IPS-20b (cell line): ENCODE data around the gene PLCB2.

Source experiments
- H3K27ac ChIP-seq: one replicate; pipeline ENCODE4 v1.5.1; 2013; ENCODE audit warnings: low read length
- H3K27me3 ChIP-seq: 2 replicates; pipeline ENCODE4 v1.6.1; 2013; ENCODE audit warnings: mild to moderate bottlenecking, low read length, inconsistent platforms; ENCODE audit not compliant: insufficient read depth
- H3K36me3 ChIP-seq: 2 replicates; pipeline ENCODE4 v1.6.1; 2013; ENCODE audit warnings: low read depth, mild to moderate bottlenecking, inconsistent platforms, low read length, moderate library complexity; ENCODE audit not compliant: insufficient read depth
- H3K4me1 ChIP-seq: 2 replicates; pipeline ENCODE4 v1.6.1; 2013; ENCODE audit warnings: mild to moderate bottlenecking, control low read depth, inconsistent platforms, low read length, moderate library complexity; ENCODE audit not compliant: insufficient read depth
- H3K4me3 ChIP-seq: 2 replicates; pipeline ENCODE4 v1.5.1; 2013; ENCODE audit warnings: mild to moderate bottlenecking, low read length, inconsistent platforms
- H3K9ac ChIP-seq: 2 replicates; pipeline ENCODE4 v1.6.1; 2013; ENCODE audit warnings: low read depth, mild to moderate bottlenecking, inconsistent platforms, low read length, moderate library complexity
- H3K9me3 ChIP-seq: 2 replicates; pipeline ENCODE4 v1.6.1; 2013; ENCODE audit warnings: mild to moderate bottlenecking, low read depth, low read length, inconsistent platforms; ENCODE audit not compliant: insufficient read depth

PLCB2 gene

GRCh38 chr15:40345867-40346578, 38.3 kb upstream of the PLCB2 start:
- Histone ChIP-seq H3K27me3 (no peaks in the 10 kb centered on the region), H3K4me1 (no peaks in the 10 kb centered on the region), H3K36me3 (no peaks in the 10 kb centered on the region), H3K4me3 (no peak overlapping the region), H3K9me3 (no peaks in the 10 kb centered on the region), H3K9ac (no peak overlapping the region), H3K27ac (no peak overlapping the region)

- Histone ChIP-seq H3K9me3 (no peaks in the 10 kb centered on the region), H3K4me3 (no peak overlapping the region), H3K27ac (no peak overlapping the region), H3K36me3 (no peaks in the 10 kb centered on the region), H3K4me1 (peaks cover 3% of the 10 kb centered on the region; the same call in 1 of the 2 replicates), H3K9ac (no peak overlapping the region), H3K27me3 (no peaks in the 10 kb centered on the region)
Measured at GRCh38 chr15:40345225-40345866, 37.6 kb upstream of the PLCB2 start.

DNA sequence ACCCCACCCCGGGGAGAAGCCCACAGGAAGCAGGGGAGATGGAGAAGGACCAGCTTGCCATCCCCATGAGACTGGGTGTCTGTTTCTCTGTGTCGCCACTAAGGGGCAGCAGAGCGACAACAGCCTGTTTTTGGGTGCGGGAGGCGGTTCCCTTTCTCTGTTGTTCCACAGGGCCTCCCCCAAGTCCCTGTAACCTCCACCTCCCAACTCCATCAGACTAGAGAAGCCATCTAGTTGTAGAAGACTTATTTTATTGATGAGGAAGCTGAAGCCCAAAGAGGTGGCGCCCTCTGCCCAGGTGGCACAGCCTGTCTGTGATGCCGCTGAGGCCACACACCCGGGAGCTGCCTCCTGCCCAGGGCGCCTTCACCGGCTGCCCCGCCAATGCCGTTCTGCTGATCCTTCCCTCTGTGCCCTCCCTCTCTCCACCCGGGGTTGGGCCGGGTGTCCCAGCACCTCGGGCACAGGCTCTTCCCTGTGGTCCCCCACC, 36.9 kb upstream of the PLCB2 start:
- no peak overlapping the region for H3K4me3 ChIP-seq
- H3K9me3 ChIP-seq = no peaks in the 10 kb centered on the region
- H3K4me1 ChIP-seq = peaks cover 4% of the 10 kb centered on the region; the same call in 1 of the 2 replicates
- no peak overlapping the region for H3K27ac ChIP-seq
- H3K9ac ChIP-seq = no peak overlapping the region
- H3K27me3 ChIP-seq = no peaks in the 10 kb centered on the region
- H3K36me3 ChIP-seq = no peaks in the 10 kb centered on the region

GRCh38 chr15:40344217-40344616, 36.5 kb upstream of the PLCB2 start:
- no peaks in the 10 kb centered on the region for H3K9me3 ChIP-seq
- H3K27me3 ChIP-seq = no peaks in the 10 kb centered on the region
- no peaks in the 10 kb centered on the region for H3K36me3 ChIP-seq
- peaks cover 4% of the 10 kb centered on the region; the same call in 1 of the 2 replicates for H3K4me1 ChIP-seq
- no peak overlapping the region for H3K4me3 ChIP-seq
- no peak overlapping the region for H3K9ac ChIP-seq
- no peak overlapping the region for H3K27ac ChIP-seq

DNA sequence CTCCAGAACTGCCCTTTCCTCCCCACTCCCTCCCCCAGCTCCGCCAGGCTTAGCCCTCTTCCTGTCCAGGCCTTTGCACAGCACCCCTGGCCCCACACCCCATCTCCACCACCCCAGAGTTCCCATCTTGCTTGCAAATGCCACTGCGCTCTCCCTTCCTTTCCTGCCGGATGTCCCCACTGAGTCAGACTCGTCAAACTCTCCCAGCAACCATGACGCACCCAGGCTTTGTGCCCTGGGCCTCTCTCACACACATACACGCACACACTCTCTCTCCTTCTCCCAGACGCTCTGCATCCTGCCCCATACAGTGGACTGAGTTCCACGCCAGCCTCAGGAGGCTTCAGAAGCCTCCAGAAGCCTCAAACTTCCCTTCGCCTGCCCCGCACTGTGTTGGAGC, 35.8 kb upstream of the PLCB2 start:
- Histone ChIP-seq H3K27me3 (no peaks in the 10 kb centered on the region), H3K9me3 (no peaks in the 10 kb centered on the region), H3K4me1 (peaks cover 4% of the 10 kb centered on the region; the same call in 1 of the 2 replicates), H3K27ac (no peak overlapping the region), H3K9ac (no peak overlapping the region), H3K36me3 (no peaks in the 10 kb centered on the region), H3K4me3 (no peak overlapping the region)

GRCh38 chr15:40342416-40343320, 34.9 kb upstream of the PLCB2 start:
- peaks cover 7% of the 10 kb centered on the region; the same call in 1 of the 2 replicates for H3K4me1 ChIP-seq
- H3K27me3 ChIP-seq = peaks cover under 1% of the 10 kb centered on the region; the same call in 1 of the 2 replicates
- no peaks in the 10 kb centered on the region for H3K36me3 ChIP-seq
- H3K9ac ChIP-seq = no peak overlapping the region
- no peaks in the 10 kb centered on the region for H3K9me3 ChIP-seq
- no peak overlapping the region for H3K4me3 ChIP-seq
- H3K27ac ChIP-seq = no peak overlapping the region

- Histone ChIP-seq H3K4me3 (no peak within 1 kb of the TSS), H3K27me3 (peaks cover 9% of the 10 kb centered on the region; the same call in 1 of the 2 replicates), H3K4me1 (peaks cover 7% of the 10 kb centered on the region; the same call in 1 of the 2 replicates), H3K27ac (no peak within 1 kb of the TSS), H3K9ac (peak within 1 kb of the TSS; percentile 32; the same call in 1 of the 2 replicates), H3K36me3 (no peaks in the 10 kb centered on the region), H3K9me3 (no peaks in the 10 kb centered on the region)
Measured at GRCh38 chr15:40340740-40341400, 33.1 kb upstream of the PLCB2 start, which contains the start of gene CCDC9B. TSS of gene CCDC9B (minus strand) at chr15:40340939. CDS start at chr15:40340819, 120 bp downstream.

GRCh38 chr15:40340038-40340739, 32.5 kb upstream of the PLCB2 start:
- no peaks in the 10 kb centered on the region for H3K36me3 ChIP-seq
- H3K9me3 ChIP-seq = no peaks in the 10 kb centered on the region
- H3K27ac ChIP-seq = no peak overlapping the region
- peaks cover 7% of the 10 kb centered on the region; the same call in 1 of the 2 replicates for H3K4me1 ChIP-seq
- H3K27me3 ChIP-seq = peaks cover 9% of the 10 kb centered on the region; the same call in 1 of the 2 replicates
- no peak overlapping the region for H3K4me3 ChIP-seq
- peak overlapping the region; percentile 32; the same call in 1 of the 2 replicates for H3K9ac ChIP-seq

DNA sequence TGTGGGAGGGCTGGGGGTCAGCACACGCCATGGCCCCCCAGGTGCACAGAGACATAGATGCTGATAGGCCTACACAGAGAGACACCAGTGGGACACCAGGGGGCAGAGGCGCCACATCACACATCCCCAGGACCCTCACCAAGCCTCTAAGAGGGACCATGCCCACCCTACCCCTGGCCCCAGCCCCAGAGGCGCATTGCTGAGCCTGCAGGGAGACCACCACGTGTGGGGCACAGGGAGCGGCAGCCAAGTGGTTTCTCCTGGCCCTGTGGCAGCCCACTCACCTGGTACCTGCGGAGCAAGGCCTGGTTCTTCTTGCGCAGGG, 31.8 kb upstream of the PLCB2 start:
- Histone ChIP-seq H3K27ac (no peak overlapping the region), H3K4me3 (no peak overlapping the region), H3K9ac (no peak overlapping the region)

DNA sequence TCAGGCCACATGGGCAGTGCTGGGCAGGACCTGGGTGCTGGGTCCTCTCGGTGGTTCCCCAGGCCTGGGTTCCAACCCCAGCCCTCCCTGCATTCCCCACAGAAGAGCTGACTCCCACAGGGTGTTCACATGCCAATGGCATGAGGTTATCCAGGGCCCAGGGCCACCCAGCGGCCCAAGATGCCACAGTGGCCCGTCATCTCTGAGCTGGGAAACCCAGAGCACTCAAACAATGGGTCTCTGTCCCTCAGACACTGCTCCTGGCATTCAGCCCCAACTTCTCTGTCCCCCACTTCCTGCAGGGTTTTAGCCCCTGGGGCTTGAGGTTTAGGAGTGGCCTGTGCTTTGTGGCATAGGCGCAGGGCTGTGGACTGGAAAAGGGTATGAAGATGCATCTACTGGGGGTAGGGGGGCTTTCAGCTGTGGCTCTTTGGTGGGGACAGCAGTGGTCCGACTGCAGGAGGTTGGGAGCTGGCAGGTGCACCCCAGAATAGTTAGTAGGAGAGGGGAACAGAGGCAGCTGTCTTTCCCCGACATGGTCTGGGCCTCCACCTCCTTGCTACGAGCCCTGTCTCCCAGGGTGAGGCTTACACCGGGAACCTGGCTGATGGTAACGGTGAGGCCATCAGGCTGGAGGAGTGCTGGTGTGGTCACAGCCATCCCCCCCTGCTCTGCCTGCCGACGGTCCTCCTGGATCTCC, 31.3 kb upstream of the PLCB2 start:
- Histone ChIP-seq H3K27me3 (peaks cover 9% of the 10 kb centered on the region; the same call in 1 of the 2 replicates), H3K9ac (no peak overlapping the region), H3K36me3 (no peaks in the 10 kb centered on the region), H3K9me3 (no peaks in the 10 kb centered on the region), H3K27ac (no peak overlapping the region), H3K4me3 (no peak overlapping the region), H3K4me1 (peaks cover 7% of the 10 kb centered on the region; the same call in 1 of the 2 replicates)

More for the DNA sequence above, 31.8 kb upstream of the PLCB2 start:
- Histone ChIP-seq H3K27me3 (peaks cover 9% of the 10 kb centered on the region; the same call in 1 of the 2 replicates), H3K9me3 (no peaks in the 10 kb centered on the region), H3K36me3 (no peaks in the 10 kb centered on the region), H3K4me1 (peaks cover 7% of the 10 kb centered on the region; the same call in 1 of the 2 replicates)
